Loucy (cell line): ENCODE data around the gene FGD3.

Experiments
- CTCF ChIP-seq: fragments of 200-600 bp; sonication (generic); conservative IDR thresholded peaks from 2 replicates; pipeline ENCODE4 v1.5.1; 2014; ENCODE audit warnings: mild to moderate bottlenecking, antibody characterized with exemption, low read length
- EZH2phosphoT487 ChIP-seq: fragments of 200-600 bp; IDR thresholded peaks from 2 replicates; pipeline ENCODE4 v1.6.1; 2018; ENCODE audit warnings: antibody characterized with exemption, mild to moderate bottlenecking, moderate library complexity, borderline replicate concordance

GRCh38 chr9:92977279-92977678 lies 30.0 kb downstream of the FGD3 start:
- TF ChIP-seq CTCF (no peak), EZH2phosphoT487 (no peak)
